Measurements from ENCODE around the gene UBQLN3.

- TF ChIP-seq, protein P1, sequence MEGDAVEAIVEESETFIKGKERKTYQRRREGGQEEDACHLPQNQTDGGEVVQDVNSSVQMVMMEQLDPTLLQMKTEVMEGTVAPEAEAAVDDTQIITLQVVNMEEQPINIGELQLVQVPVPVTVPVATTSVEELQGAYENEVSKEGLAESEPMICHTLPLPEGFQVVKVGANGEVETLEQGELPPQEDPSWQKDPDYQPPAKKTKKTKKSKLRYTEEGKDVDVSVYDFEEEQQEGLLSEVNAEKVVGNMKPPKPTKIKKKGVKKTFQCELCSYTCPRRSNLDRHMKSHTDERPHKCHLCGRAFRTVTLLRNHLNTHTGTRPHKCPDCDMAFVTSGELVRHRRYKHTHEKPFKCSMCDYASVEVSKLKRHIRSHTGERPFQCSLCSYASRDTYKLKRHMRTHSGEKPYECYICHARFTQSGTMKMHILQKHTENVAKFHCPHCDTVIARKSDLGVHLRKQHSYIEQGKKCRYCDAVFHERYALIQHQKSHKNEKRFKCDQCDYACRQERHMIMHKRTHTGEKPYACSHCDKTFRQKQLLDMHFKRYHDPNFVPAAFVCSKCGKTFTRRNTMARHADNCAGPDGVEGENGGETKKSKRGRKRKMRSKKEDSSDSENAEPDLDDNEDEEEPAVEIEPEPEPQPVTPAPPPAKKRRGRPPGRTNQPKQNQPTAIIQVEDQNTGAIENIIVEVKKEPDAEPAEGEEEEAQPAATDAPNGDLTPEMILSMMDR (IDR thresholded peaks at IDR 0.05), result no peak
- TF ChIP-seq POLR2A (IDR thresholded peaks at IDR 0.05), result no peak
Observed at GRCh38 chr11:5522308-5522707, 12.6 kb upstream of the UBQLN3 start.

All from esophagus squamous epithelium (tissue), 4 donors.